ENCODE results near the gene KCNQ1OT1. TPM values are rescaled to one million over a fixed set of nuclear protein-coding genes. Genes with fewer than 3 reads are reported as not detected.

The KCNQ1OT1 gene
- total RNA-seq, 1 donor from 2014 or later: 0.33 TPM

DNA sequence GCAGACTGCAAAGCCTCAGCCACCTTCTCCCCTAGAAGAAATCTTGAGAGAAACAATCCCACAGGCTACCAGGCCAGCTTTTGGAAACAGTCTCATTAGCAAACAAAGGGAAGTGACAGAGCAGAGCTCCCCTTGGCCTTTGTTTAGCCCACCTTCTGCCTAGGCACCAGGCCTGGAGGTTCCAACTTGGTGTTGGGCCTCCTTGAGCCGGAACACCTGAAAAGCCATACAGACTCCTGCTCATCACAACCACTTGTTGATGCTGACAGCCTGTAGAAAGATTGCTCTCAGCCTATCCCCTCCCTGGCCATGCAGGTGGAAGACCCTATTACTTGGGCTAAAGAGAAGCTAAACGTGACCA is 26.6 kb downstream of the KCNQ1OT1 start:
- intact Hi-C loops (cut with micrococcal nuclease): no loop called here
- H3K9me3 ChIP-seq (replicated peaks): no peaks in the 10 kb centered on the region

DNA sequence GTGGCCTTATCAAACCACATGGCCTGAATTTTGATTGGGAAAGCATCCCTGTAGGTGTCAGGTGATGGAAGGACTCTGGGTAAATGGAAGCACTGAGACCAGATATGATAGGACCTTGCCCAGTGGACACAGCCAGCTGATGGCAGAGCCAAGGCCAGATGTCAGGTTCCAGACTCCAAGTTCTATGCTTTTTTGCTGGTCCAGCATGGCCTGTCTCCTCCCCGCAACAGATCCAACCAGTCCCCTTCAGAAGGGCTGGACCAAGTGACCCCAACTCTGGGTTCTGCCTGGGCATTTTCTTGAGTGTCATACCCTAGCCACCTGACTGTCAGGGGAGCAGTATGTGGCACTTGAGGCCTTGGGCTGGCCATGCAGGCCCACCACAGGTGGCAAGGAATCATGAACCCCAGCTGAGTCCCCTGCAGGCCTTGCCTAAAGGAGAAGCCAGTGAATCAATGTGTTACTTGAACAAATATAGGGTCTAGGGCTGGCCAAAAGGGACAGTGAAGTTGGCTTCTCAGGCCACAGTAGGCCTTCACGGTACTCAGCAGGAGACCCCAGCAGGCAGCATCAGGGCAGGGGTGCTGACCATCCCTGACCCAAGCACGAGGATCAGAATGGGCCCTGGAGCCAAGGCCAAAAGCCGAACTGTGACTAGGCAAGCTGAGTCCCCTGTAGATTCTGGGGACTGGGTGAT is 27.1 kb downstream of the KCNQ1OT1 start:
- Histone ChIP-seq H3K9me3 (replicated peaks) (no peaks in the 10 kb centered on the region), H3K36me3 (peaks cover 8% of the 10 kb centered on the region), H3K4me1 (peaks cover 61% of the 10 kb centered on the region), H3K27ac (replicated peaks) (no peak overlapping the region), H3K27me3 (ENCODE audit: low read depth) (no peaks in the 10 kb centered on the region), H3K4me3 (no peak overlapping the region)
- no peak for DNase-seq
- TF ChIP-seq, protein P1, sequence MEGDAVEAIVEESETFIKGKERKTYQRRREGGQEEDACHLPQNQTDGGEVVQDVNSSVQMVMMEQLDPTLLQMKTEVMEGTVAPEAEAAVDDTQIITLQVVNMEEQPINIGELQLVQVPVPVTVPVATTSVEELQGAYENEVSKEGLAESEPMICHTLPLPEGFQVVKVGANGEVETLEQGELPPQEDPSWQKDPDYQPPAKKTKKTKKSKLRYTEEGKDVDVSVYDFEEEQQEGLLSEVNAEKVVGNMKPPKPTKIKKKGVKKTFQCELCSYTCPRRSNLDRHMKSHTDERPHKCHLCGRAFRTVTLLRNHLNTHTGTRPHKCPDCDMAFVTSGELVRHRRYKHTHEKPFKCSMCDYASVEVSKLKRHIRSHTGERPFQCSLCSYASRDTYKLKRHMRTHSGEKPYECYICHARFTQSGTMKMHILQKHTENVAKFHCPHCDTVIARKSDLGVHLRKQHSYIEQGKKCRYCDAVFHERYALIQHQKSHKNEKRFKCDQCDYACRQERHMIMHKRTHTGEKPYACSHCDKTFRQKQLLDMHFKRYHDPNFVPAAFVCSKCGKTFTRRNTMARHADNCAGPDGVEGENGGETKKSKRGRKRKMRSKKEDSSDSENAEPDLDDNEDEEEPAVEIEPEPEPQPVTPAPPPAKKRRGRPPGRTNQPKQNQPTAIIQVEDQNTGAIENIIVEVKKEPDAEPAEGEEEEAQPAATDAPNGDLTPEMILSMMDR (IDR thresholded peaks at IDR 0.05; ENCODE audit: borderline replicate concordance): no peak
- intact Hi-C loops (cut with micrococcal nuclease): no loop called here

More for the DNA sequence above, 26.6 kb downstream of the KCNQ1OT1 start:
- H3K4me1 ChIP-seq: peaks cover 61% of the 10 kb centered on the region
- H3K27me3 ChIP-seq (ENCODE audit: low read depth): no peaks in the 10 kb centered on the region
- H3K36me3 ChIP-seq: peaks cover 8% of the 10 kb centered on the region
- no peak overlapping the region for H3K4me3 ChIP-seq
- TF ChIP-seq, protein P1 (IDR thresholded peaks at IDR 0.05; ENCODE audit: borderline replicate concordance): no peak
- DNase-seq: no peak
- no peak overlapping the region for H3K27ac ChIP-seq (replicated peaks)

DNA sequence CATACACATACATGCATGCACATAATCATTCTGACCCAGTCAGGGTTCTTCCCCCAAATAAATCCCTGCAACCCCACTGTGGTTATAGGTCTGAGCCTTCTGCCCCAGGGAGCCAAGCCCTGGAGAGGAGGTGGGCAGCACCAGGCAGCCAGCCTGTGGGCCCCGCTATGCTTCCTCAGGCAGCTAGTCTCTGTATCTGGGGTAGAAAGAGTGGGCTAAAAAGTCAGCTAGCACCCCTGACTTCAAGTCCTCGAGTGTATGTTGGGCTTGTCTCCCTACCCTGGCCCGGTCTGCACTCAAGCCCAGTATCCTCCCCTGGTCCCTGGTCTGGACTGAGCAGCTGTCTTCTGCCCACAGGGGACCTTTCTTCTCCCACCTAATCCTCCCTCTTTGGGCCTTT is 28.0 kb downstream of the KCNQ1OT1 start:
- no peak overlapping the region for H3K4me3 ChIP-seq
- DNase-seq: no peak
- TF ChIP-seq, protein P1 (IDR thresholded peaks at IDR 0.05; ENCODE audit: borderline replicate concordance): no peak
- no peaks in the 10 kb centered on the region for H3K9me3 ChIP-seq (replicated peaks)
- H3K27me3 ChIP-seq (ENCODE audit: low read depth): no peaks in the 10 kb centered on the region
- peaks cover 61% of the 10 kb centered on the region for H3K4me1 ChIP-seq
- intact Hi-C loops (cut with micrococcal nuclease): no loop called here
- H3K36me3 ChIP-seq: peaks cover 8% of the 10 kb centered on the region
- H3K27ac ChIP-seq (replicated peaks): no peak overlapping the region

DNA sequence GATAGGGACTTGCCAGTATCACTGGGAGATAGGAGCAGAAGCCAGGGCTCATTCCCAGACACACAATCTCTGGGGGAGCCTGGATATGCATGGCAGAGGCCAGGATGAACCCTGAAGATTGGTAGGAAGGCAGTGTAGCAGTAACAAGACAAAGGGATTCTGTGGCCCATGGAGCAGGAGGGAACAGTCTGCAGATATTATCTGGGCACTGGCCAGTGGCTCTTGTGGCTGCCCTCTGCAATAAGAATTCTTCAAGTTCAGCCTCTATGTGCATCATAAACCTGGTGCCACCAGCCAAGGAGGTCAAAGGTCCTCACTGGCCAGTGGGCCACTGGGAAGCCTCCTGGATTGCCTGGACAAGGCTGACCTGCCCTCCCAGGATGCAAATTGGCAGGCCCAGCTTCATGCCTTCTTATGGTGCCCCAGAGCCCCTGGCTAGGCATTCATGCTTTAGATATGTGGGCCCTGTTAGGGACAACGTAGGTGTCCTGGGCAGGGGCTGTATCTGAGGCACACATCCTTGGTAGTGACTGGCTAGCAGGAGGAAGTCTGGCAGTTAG is 29.2 kb downstream of the KCNQ1OT1 start:
- H3K27me3 ChIP-seq (ENCODE audit: low read depth): no peaks in the 10 kb centered on the region
- H3K27ac ChIP-seq (replicated peaks): no peak overlapping the region
- peaks cover 52% of the 10 kb centered on the region for H3K4me1 ChIP-seq
- H3K36me3 ChIP-seq: peaks cover 10% of the 10 kb centered on the region
- intact Hi-C loops (cut with micrococcal nuclease): no loop called here
- no peaks in the 10 kb centered on the region for H3K9me3 ChIP-seq (replicated peaks)
- TF ChIP-seq, protein P1 (IDR thresholded peaks at IDR 0.05; ENCODE audit: borderline replicate concordance): no peak
- DNase-seq: no peak
- no peak overlapping the region for H3K4me3 ChIP-seq

DNA sequence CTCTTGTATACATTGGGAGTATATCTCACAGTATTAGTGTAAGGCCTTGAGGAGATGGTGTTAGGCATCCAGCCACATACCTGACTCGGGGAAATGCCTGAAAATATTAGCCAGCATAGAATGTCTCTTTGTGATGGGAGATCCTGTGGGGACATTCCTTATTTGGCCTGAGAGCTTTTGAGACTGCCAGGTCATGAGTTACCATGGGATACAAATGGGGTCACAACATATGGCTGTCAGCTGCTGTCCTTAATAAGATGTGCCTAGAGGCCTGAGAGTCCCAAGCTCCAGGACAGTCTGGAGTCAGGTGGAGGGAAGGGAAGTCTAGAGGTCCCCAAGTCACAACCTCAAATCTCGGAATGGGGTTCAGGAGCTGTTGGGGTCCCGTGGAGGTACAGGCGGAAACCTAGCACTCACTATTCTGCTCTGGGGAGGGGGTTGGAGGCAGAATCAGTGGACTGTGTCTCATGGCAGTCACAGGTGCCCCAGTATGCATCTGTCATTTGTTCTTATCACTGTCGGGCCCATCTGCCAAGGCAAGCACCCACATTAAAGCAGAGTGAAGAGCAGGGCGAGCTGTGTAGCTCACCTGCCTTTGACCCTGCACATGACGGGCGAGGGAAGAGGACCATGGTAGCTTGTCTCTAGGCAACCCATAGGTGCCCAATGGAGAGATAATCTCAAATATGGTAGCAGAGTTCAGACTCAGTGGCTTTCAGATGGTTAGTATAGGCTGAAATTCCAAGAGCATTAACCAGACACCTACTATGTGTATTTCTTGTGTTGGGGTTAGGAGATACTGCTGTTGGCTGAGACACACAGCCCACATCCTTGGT is 29.9 kb downstream of the KCNQ1OT1 start:
- no peaks in the 10 kb centered on the region for H3K9me3 ChIP-seq (replicated peaks)
- TF ChIP-seq, protein P1 (IDR thresholded peaks at IDR 0.05; ENCODE audit: borderline replicate concordance): no peak
- peaks cover 14% of the 10 kb centered on the region for H3K36me3 ChIP-seq
- no peak for DNase-seq
- H3K27me3 ChIP-seq (ENCODE audit: low read depth): no peaks in the 10 kb centered on the region
- H3K4me3 ChIP-seq: no peak overlapping the region
- H3K4me1 ChIP-seq: peaks cover 46% of the 10 kb centered on the region
- intact Hi-C loops (cut with micrococcal nuclease): no loop called here
- no peak overlapping the region for H3K27ac ChIP-seq (replicated peaks)
